Measurements from ENCODE around the gene CST1.
"Not testable (repeated sequence)": the region's sequence is repeated elsewhere in the genome, so short reads cannot be mapped to it uniquely, and the experiment has no call there.

- not testable (repeated sequence) for TF ChIP-seq MAX (IDR thresholded peaks at IDR 0.05); CTCF (IDR thresholded peaks at IDR 0.05; ENCODE audit: low read depth, low read length, missing input control); TAF1 (conservative IDR thresholded peaks at IDR 0.05); RXRA (IDR thresholded peaks at IDR 0.05)
Measured at GRCh38 chr20:23748975-23749374, 1.8 kb downstream of the CST1 start.

Data from liver (tissue), 3 donors.